Ramos (cell line): ENCODE measurements around the gene NUBP2.

Source experiments
- in situ Hi-C: fragments of 300-500 bp; cut with MboI; formaldehyde crosslinking; loops from one replicate; pipeline ENCODE4 v1.14.3; 2022; ENCODE audit warnings: low sequenced_read_pairs; ENCODE audit not compliant: unreplicated experiment

NUBP2 gene

DNA sequence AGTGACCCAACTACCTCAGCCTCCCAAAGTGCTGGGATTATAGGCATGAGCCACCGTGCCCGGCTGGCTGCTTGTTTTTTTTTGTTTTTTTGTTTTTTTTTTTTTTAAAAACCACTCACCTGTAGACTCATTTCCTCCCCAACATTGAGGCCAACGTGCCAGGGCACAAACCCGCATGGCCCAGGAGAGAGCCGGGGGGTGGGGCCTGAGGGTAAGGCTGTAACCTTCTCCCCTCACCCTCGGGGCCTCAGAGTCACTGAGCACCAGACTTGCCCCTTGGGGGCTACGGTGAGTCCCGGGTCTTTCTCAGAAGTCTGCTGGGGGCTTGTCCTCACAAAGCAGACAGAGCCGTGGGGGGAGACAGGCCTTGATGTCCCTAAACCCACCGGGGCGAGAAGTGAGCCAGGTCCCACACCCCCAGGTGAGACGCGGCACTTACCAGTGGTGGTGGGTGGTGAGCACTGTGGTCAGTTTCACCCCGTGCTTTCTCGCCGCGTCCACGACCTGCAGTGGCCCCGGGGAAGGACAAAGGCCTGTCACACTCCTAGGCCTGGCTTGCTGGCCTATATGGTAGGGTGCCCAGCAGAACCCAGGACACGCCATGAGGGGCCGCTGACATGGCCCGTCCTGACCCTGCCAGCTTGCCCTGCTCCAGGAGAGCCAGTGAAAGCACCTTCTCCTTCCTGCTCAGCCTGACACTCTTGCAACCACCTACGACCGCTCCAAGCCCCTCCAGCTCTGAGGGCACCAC lies 39.3 kb downstream of the NUBP2 start:
- in situ Hi-C loops = no loop called here

DNA sequence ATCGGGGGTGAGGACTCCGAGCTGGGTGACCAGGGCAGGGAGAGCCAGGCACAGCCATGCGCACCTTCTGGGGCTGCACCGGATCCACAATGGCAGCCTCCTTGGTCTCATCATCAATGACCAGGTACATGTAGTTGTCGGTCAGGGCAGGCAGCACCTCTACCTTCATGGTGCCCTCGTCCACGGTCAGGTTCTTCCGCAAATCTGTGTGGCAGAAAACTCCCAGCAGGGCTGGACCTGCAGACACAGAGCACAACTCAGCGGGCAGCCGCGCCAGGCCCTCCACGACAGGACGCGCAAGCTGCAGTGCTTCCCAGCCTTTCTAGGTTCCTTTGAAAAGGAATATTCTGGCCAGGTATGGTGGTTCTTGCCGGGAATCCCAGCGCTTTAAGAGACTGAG lies 40.0 kb downstream of the NUBP2 start:
- in situ Hi-C loops = no loop called here

DNA sequence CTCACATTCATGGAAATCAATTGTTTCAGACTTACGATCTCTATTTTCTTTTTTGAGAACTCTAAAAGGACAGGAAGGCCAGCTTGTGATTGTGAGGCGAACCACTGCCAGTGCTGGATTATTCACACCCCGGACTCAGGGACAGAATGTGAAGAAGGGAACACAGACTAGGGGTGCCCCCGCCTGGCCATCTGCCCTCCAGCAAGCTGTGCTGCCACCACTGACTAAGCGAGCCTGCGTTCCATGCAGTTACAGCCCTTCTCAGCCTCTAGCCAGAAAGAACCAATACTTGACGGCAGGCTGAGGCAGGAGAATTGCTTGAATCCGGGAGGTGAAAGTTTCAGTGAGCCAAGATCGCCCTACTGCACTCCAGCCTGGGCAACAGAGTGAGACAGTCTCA lies 41.1 kb downstream of the NUBP2 start:
- in situ Hi-C loops = no loop called here

DNA sequence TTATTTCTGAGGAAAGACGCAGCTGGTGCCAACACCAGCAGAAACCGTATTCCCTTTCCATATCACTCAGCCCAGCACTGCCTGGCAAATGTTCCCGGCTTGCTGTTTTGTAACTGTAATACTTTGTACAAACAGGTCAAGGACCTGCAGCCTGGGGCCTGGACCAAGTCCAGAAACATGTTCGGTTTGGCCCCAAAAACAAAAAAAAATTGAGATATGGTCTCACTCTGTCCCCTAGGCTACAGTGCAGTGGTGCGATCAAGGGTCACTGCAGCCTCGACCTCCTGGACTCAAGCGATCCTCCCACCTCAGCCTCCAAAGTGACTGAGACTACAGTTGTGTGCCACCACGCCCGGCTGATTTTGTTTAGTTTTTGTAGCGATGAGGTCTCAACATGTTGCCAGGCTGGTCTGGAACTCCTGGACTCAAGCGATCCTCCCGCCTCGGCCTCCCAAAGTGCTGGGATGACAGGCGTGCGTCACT lies 42.7 kb downstream of the NUBP2 start:
- in situ Hi-C loops = no loop called here

DNA sequence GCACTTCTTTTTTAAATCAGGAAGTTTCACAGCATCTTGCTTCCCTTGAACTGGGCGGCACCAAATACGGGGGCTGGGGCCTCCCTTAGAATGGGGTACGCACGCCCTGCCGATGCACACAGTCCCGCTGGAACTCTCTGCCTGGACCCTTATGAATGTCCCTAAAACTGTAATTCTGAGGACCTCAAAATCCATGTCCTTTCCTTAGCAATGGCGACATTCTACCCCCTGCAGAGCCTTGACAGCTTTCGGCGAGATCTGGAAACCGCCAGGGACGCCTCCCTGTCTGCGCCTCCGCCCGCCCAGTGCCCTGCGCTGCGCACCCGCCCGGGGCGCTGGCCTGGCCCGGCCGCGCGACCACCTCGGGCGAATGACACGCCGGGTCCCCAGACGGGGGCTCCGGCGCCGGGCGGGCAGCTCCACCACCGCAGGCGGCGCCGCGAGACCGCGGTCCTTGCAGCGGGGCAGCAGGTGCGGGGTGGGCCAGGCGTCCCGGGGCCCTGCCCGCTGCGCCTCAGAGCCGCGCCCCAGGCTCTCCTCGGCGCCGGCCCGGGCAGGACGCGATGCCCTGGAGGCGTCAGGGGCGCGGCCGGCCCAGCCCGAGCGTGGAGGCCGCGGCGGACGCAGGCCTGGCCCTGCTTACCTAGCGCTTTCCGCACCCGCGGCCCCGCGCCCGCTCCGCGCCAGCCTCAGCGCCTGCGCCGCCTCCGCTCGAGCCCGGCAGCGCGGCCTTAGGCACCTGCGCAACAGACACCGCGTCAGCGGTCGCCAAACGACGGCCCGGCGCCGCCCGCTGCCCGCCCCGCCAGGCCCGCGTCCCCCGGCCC lies 43.3 kb downstream of the NUBP2 start:
- in situ Hi-C loops = no loop called here

DNA sequence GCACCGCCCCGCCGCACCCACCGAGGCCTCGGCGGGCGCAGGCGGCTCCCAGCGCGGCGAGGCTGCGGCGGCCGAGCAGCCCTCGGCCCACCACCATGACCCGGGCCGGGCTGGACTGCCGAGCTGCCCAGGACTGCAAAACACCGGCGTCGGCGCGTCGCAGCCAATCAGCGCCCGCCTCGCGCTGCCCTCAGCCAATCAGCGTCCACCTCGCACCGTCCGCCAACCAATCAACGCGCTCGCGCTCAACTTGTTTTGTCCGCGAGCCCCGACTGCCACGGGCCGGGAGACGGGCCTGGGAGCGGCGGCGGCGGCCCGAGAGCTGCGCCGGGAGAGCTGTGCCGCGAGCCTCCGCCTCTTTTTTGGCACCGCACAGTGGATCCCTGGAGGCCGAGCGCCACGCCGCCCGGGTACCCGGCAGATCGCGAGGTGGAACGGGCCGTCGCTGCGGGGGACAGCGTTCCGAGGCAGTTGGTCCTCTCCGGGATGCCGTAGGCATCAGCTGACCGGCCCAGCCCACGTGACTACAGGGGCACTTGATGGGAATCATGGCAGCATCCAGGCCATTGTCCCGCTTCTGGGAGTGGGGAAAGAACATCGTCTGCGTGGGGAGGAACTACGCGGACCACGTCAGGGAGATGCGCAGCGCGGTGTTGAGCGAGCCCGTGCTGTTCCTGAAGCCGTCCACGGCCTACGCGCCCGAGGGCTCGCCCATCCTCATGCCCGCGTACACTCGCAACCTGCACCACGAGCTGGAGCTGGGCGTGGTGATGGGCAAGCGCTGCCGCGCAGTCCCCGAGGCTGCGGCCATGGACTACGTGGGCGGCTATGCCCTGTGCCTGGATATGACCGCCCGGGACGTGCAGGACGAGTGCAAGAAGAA lies 44.2 kb downstream of the NUBP2 start, which contains the start of the genes FAHD1 and HAGH:
FAHD1 (plus strand) TSS at position 516 of the 883 bp plus-strand sequence; CDS start at position 549, 33 bp downstream.
HAGH (minus strand) TSS at position 135 of the 883 bp plus-strand sequence; CDS start at position 97, 38 bp downstream.
- in situ Hi-C loops = no loop called here

DNA sequence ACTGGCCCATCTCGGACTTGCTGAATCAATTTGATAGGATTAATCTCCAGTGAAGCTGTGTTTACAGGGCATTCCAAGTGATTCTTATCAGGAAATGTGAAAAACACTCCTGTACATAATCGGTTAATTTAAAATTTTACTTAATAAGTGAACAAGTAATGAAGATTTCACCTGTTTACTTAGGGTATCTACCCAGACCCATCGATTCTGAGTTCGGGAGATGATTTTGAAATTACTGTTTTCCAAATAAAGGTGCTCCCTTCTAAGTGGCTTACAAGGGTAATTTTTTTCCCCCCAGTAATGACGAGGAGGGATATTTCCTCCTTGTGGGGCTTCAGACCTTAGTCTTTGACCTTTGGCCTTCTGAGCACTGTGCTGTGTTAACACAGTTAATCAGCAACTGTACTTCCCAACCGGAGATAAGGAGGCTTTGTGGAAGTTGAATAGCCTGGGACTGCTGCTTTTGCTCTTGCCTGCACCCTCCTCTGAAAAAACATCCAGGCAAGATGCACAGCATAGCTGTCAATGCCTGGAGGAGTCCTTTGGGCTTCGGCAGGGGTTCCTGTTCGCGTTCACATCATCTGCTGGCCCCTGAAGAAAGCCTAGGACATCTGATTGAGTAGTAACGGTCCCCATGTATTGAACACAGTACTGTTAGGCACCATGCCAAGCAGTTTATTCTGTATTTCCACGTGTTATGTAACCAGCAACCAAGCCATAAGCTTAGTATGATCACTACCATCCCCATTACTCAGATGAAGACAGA lies 46.1 kb downstream of the NUBP2 start:
- in situ Hi-C loops = no loop called here

DNA sequence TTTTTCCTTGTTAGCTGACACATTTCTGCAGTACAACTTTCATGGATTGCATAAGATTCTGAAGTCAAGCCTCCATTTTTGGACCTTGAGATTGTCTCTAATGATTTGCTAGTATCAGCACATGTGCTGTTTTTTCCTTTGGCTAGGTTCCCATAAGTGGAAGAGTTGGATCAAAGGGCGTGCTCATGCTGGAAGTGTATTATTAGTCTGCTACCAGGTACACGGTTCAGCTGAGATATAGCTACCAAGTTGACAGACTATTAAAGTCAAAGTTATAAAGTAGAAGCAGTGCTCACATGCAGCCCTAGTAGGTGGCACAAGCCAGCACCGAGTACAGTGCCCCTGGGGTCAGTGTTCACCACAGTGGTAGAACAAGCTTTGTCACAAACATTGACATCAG lies 47.5 kb downstream of the NUBP2 start:
- in situ Hi-C loops = no loop called here

DNA sequence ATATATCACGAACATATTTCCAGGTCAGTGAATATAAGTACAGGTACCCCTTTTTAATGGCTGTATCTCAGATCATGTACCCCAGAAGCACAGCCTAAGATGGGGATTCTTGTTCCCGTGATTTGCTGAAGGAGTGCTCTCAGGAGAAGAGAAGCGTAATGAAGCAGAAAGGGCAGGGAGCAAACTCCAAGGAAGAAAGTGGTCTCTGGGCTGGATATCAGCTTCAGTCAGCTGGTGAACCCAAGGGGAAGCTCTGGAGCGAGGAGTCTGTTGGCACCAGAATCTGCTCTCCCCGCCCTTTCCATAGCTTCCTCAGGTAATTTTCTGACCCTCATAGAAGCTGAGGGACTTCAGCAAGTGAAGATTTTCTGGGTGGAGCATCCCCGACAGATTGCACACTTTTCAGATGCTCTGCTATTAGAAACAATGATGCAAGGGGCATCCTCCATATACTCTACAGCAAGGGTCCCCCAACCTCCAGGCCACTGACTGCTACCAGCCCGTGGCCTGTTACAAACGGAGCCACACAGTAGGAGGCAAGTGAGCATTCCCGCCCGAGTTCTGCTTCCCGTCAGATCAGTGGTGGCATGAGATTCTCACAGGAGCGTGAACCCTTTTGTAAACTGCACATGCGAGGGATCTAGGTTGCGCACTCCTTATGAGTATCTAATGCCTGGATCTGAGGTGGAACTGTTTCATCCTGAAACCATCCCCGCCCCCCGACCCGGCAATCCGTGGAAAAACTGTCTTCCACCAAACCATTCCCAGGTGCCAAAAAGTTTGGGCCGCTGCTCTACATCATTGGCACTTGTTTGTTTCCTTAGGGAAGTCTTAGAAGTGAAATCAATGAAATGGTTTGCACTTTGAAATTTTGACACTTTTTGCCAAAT lies 48.7 kb downstream of the NUBP2 start:
- in situ Hi-C loops = no loop called here

DNA sequence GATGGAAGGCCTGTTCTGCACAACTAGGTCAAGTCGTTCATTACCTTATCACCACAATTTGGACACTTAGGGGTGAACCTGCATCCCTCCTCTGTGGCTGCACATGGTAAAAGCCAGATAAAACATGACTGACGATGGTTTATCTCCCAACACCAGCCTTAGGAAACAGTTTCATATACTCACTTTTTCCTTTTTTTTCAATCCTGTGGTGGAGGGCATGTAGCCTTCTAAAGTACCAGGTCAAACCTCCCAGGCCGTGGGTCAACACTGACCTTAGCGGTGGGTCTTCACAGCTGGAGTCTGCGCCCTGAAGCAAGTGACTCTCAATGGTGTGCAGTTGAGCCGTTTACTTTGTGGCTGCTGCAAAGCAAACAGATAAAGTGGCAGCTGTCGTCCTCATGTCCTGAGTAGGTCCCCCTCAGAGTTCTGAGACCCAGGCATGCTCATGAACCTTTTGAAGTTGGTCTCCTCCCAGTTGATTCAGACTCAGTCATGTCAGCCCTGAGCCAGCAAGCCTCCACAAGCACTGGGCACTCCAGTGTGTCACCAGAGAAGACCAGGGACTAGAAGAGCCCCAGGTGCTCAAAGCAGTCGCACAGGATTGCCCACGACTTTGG lies 50.2 kb downstream of the NUBP2 start:
- in situ Hi-C loops = no loop called here

DNA sequence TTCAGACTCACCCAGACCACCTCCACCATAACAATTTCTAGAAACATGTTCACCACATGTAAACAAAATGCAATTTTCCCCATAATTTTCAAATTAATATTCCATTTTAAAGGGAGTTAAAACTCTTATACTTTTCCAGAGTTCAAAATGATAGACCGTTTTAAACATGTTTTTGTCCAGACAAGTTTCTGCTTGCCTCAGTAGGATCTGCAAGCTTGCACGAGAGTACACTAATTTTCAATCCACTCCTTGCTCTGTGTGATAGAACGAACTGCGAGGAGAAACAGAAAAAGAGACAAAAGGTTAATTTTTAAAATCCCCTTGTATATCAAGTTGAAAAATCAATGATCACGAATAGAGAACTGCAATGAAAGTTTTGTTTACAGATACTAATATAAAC lies 51.3 kb downstream of the NUBP2 start:
- in situ Hi-C loops = no loop called here
